GM21576 (cell line): ENCODE measurements around the gene ANAPC1.
"Not testable (repeated sequence)": the region's sequence is repeated elsewhere in the genome, so short reads cannot be mapped to it uniquely, and the experiment has no call there.

Experiments
- ATAC-seq: cut with Tn5 transposase; IDR thresholded peaks from one replicate; pipeline ENCODE4 v1.9.1; 2021; ENCODE audit warnings: mild to moderate bottlenecking, moderate library complexity; ENCODE audit not compliant: unreplicated experiment

Gene ANAPC1

GRCh38 chr2:111812970-111813622 lies 70.9 kb downstream of the ANAPC1 start:
- not testable (repeated sequence) for ATAC-seq

- ATAC-seq, result not testable (repeated sequence)
Measured at GRCh38 chr2:111790633-111791032, 93.4 kb downstream of the ANAPC1 start.

GRCh38 chr2:111784081-111784480 lies 99.9 kb downstream of the ANAPC1 start:
- ATAC-seq, result not testable (repeated sequence)

- not testable (repeated sequence) for ATAC-seq
Measured at GRCh38 chr2:111782195-111782594, 101.8 kb downstream of the ANAPC1 start.

GRCh38 chr2:111781443-111782094 lies 102.4 kb downstream of the ANAPC1 start:
- not testable (repeated sequence) for ATAC-seq

- not testable (repeated sequence) for ATAC-seq
Measured at GRCh38 chr2:111777155-111777554, 106.8 kb downstream of the ANAPC1 start.

- not testable (repeated sequence) for ATAC-seq
Measured at GRCh38 chr2:111776296-111776695, 107.7 kb downstream of the ANAPC1 start.

GRCh38 chr2:111772180-111772579 lies 111.8 kb downstream of the ANAPC1 start:
- not testable (repeated sequence) for ATAC-seq

- not testable (repeated sequence) for ATAC-seq
Measured at GRCh38 chr2:111770916-111771658, 112.9 kb downstream of the ANAPC1 start.

- ATAC-seq, result not testable (repeated sequence)
Measured at GRCh38 chr2:111768266-111769190, 115.5 kb downstream of the ANAPC1 start.

- ATAC-seq, result not testable (repeated sequence)
Measured at GRCh38 chr2:111767087-111767486, 116.9 kb downstream of the ANAPC1 start.

- ATAC-seq, result not testable (repeated sequence)
Measured at GRCh38 chr2:111766295-111766694, 117.7 kb downstream of the ANAPC1 start.

- not testable (repeated sequence) for ATAC-seq
Measured at GRCh38 chr2:111764151-111764550, 119.8 kb downstream of the ANAPC1 start.

GRCh38 chr2:111760697-111761284 lies 123.2 kb downstream of the ANAPC1 start:
- not testable (repeated sequence) for ATAC-seq

GRCh38 chr2:111752533-111752932 lies 131.5 kb downstream of the ANAPC1 start:
- not testable (repeated sequence) for ATAC-seq

GRCh38 chr2:111750641-111751040 lies 133.4 kb downstream of the ANAPC1 start:
- not testable (repeated sequence) for ATAC-seq

GRCh38 chr2:111748429-111748828 lies 135.6 kb downstream of the ANAPC1 start:
- not testable (repeated sequence) for ATAC-seq

GRCh38 chr2:111747410-111748115 lies 136.4 kb downstream of the ANAPC1 start:
- not testable (repeated sequence) for ATAC-seq

- not testable (repeated sequence) for ATAC-seq
Measured at GRCh38 chr2:111744751-111745150, 139.2 kb downstream of the ANAPC1 start.
